Measurements from ENCODE around the gene XYLT1. TPM values are rescaled to one million over a fixed set of nuclear protein-coding genes. Genes with fewer than 3 reads are reported as not detected.

XYLT1 gene
- total RNA-seq, 1 donor from 2014 or later: 0.20 TPM

- DNase-seq (ENCODE audit: low read depth in 2 of 2): no peak
Observed at GRCh38 chr16:17374668-17375255, 96.0 kb downstream of the XYLT1 start.

GRCh38 chr16:17373533-17373932, 97.2 kb downstream of the XYLT1 start:
- no peak for DNase-seq (ENCODE audit: low read depth in 2 of 2)

GRCh38 chr16:17372386-17372785, 98.4 kb downstream of the XYLT1 start:
- DNase-seq (ENCODE audit: low read depth in 2 of 2): peak; percentile 27 to 37

- DNase-seq (ENCODE audit: low read depth in 2 of 2): no peak
Observed at GRCh38 chr16:17371299-17371698, 99.5 kb downstream of the XYLT1 start.

GRCh38 chr16:17370731-17371285, 100.0 kb downstream of the XYLT1 start:
- DNase-seq (ENCODE audit: low read depth in 2 of 2): no peak

- DNase-seq (ENCODE audit: low read depth in 2 of 2): peak in 1 of 2 donors; percentile 44
Observed at GRCh38 chr16:17370223-17370707, 100.5 kb downstream of the XYLT1 start.

GRCh38 chr16:17369421-17370222, 101.1 kb downstream of the XYLT1 start:
- peak in 1 of 2 donors; percentile 80 for DNase-seq (ENCODE audit: low read depth in 2 of 2)

GRCh38 chr16:17368951-17369350, 101.8 kb downstream of the XYLT1 start:
- no peak for DNase-seq (ENCODE audit: low read depth in 2 of 2)

GRCh38 chr16:17368446-17368845, 102.3 kb downstream of the XYLT1 start:
- no peak for DNase-seq (ENCODE audit: low read depth in 2 of 2)

GRCh38 chr16:17367923-17368322, 102.8 kb downstream of the XYLT1 start:
- peak; percentile 50 to 72 for DNase-seq (ENCODE audit: low read depth in 2 of 2)

GRCh38 chr16:17367036-17367435, 103.7 kb downstream of the XYLT1 start:
- no peak for DNase-seq (ENCODE audit: low read depth in 2 of 2)

- no peak for DNase-seq (ENCODE audit: low read depth in 2 of 2)
Observed at GRCh38 chr16:17366299-17366961, 104.3 kb downstream of the XYLT1 start.

GRCh38 chr16:17365591-17366298, 105.0 kb downstream of the XYLT1 start:
- no peak for DNase-seq (ENCODE audit: low read depth in 2 of 2)

- no peak for DNase-seq (ENCODE audit: low read depth in 2 of 2)
Observed at GRCh38 chr16:17365211-17365541, 105.6 kb downstream of the XYLT1 start.

- DNase-seq (ENCODE audit: low read depth in 2 of 2): peak in 1 of 2 donors; percentile 50
Observed at GRCh38 chr16:17364319-17365210, 106.2 kb downstream of the XYLT1 start.

GRCh38 chr16:17362946-17363345, 107.8 kb downstream of the XYLT1 start:
- DNase-seq (ENCODE audit: low read depth in 2 of 2): no peak

- DNase-seq (ENCODE audit: low read depth in 2 of 2): no peak
Observed at GRCh38 chr16:17362183-17362582, 108.6 kb downstream of the XYLT1 start.

GRCh38 chr16:17360693-17361122, 110.1 kb downstream of the XYLT1 start:
- no peak for DNase-seq (ENCODE audit: low read depth in 2 of 2)

GRCh38 chr16:17359788-17360390, 110.9 kb downstream of the XYLT1 start:
- peak in 1 of 2 donors; percentile 10 for DNase-seq (ENCODE audit: low read depth in 2 of 2)

GRCh38 chr16:17358846-17359245, 111.9 kb downstream of the XYLT1 start:
- DNase-seq (ENCODE audit: low read depth in 2 of 2): peak; percentile 17 to 37

Measured in lung microvascular endothelial cell (primary cell).